ENCODE results near the gene MS4A1. TPM values are rescaled to one million over a fixed set of nuclear protein-coding genes. Genes with fewer than 3 reads are reported as not detected.

Gene MS4A1
- total and polyA plus RNA-seq, 12 donors: 0.07 to 1.0 (median 0.47) TPM; not detected in 2

- no peaks in the 10 kb centered on the region for H3K9me3 ChIP-seq (replicated peaks in 1 of 3)
- no peaks in the 10 kb centered on the region for H3K36me3 ChIP-seq (replicated peaks in 1 of 2)
- TF ChIP-seq CTCF (IDR thresholded peaks at IDR 0.05) (no peak), POLR2A (IDR thresholded peaks at IDR 0.05) (no peak)
- no peak overlapping the region for H3K4me3 ChIP-seq
- 52 to 64% (median 60%) methylated on average over 2 of the region's 2 CpGs for WGBS, 4 donors
- H3K27me3 ChIP-seq: no peaks in the 10 kb centered on the region
- H3K4me1 ChIP-seq (replicated peaks in 1 of 2): no peaks in the 10 kb centered on the region
- H3K27ac ChIP-seq: peak overlapping the region in 2 of 5 donors; percentile 17 to 28
- intact Hi-C loops (cut with DNase I): no loop called here
- DNase-seq: no peak
Observed at GRCh38 chr11:60468829-60469228, 13.2 kb downstream of the MS4A1 start.

GRCh38 chr11:60469723-60470122 is 14.1 kb downstream of the MS4A1 start:
- Histone ChIP-seq H3K9me3 (replicated peaks in 1 of 3) (no peaks in the 10 kb centered on the region), H3K27ac (no peak overlapping the region), H3K27me3 (no peaks in the 10 kb centered on the region), H3K4me3 (no peak overlapping the region), H3K36me3 (replicated peaks in 1 of 2) (no peaks in the 10 kb centered on the region), H3K4me1 (replicated peaks in 1 of 2) (no peaks in the 10 kb centered on the region)
- DNase-seq: no peak
- TF ChIP-seq POLR2A (IDR thresholded peaks at IDR 0.05) (no peak), CTCF (IDR thresholded peaks at IDR 0.05) (no peak)
- intact Hi-C loops (cut with DNase I): no loop called here
- 43 to 65% (median 62%) methylated on average over 2 of the region's 2 CpGs for WGBS, 4 donors

- TF ChIP-seq POLR2A (IDR thresholded peaks at IDR 0.05): no peak
- TF ChIP-seq CTCF (IDR thresholded peaks at IDR 0.05): no peak
Observed at GRCh38 chr11:60477035-60477445, 21.4 kb downstream of the MS4A1 start.

GRCh38 chr11:60482361-60482760 is 26.7 kb downstream of the MS4A1 start:
- Histone ChIP-seq H3K27ac (no peak overlapping the region), H3K36me3 (replicated peaks in 1 of 2) (no peaks in the 10 kb centered on the region), H3K4me1 (replicated peaks in 1 of 2) (no peaks in the 10 kb centered on the region), H3K9me3 (replicated peaks in 1 of 3) (no peaks in the 10 kb centered on the region), H3K4me3 (no peak overlapping the region), H3K27me3 (no peaks in the 10 kb centered on the region)
- intact Hi-C loops (cut with DNase I): no loop called here
- peak in 2 of 7 donors; percentile 24 to 28 for DNase-seq
- TF ChIP-seq CTCF (IDR thresholded peaks at IDR 0.05) (no peak), POLR2A (IDR thresholded peaks at IDR 0.05) (no peak)
- 35 to 49% (median 44%) methylated on average over 2 of the region's 2 CpGs for WGBS, 4 donors

More at GRCh38 chr11:60477035-60477445, 21.4 kb downstream of the MS4A1 start:
- peak in 1 of 7 donors; percentile 6 for DNase-seq
- Histone ChIP-seq H3K27ac (peak overlapping the region in 1 of 5 donors; percentile 28), H3K9me3 (replicated peaks in 1 of 3) (no peaks in the 10 kb centered on the region), H3K36me3 (replicated peaks in 1 of 2) (no peaks in the 10 kb centered on the region), H3K27me3 (no peaks in the 10 kb centered on the region), H3K4me1 (replicated peaks in 1 of 2) (no peaks in the 10 kb centered on the region), H3K4me3 (no peak overlapping the region)
- 42 to 53% (median 47%) methylated on average over 6 of the region's 6 CpGs for WGBS, 4 donors
- intact Hi-C loops (cut with DNase I): no loop called here
